DMS114 treated with DMSO at 0.1 percent for 48 hours (cell line): ENCODE results near the gene WDR77.

Experiments
- DNase-seq: peaks from one replicate; lab custom pipeline; 2025; ENCODE audit not compliant: unreplicated experiment; lab: John Stamatoyannopoulos, UW

The WDR77 gene

GRCh38 chr1:111448918-111449702 is at the start of gene WDR77, which contains the start of gene ATP5PB:
Gene WDR77, minus strand, starts transcription at chr1:111449256. Its CDS starts 87 bp downstream, at chr1:111449169.
Gene ATP5PB, plus strand, starts transcription at chr1:111449464. Its CDS starts 78 bp downstream, at chr1:111449542.
- peak; percentile 99 for DNase-seq

- no peak for DNase-seq
These were observed 48.5 kb upstream of the WDR77 start for GRCh38 chr1:111497592-111497991.

DNA sequence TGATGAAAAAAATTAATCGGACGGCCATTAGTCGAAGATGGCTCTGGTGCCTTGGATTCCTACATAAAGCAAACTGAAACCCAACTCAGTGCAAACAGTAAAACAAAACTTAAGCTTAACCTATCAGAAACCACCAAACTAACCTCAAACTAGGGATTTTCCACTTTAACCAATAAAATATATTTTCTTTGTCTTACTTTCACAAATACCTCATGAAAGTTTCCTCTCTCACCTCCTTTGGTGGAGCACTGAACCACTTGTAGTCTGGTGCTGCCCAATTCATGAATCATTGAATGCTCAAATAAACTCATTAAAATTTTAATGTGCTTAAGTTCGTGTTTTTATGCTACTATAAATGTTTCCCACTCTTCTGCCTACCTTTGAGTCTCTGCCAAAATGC is 47.3 kb upstream of the WDR77 start:
- no peak for DNase-seq

GRCh38 chr1:111491070-111491469 is 42.0 kb upstream of the WDR77 start:
- DNase-seq, result no peak

DNA sequence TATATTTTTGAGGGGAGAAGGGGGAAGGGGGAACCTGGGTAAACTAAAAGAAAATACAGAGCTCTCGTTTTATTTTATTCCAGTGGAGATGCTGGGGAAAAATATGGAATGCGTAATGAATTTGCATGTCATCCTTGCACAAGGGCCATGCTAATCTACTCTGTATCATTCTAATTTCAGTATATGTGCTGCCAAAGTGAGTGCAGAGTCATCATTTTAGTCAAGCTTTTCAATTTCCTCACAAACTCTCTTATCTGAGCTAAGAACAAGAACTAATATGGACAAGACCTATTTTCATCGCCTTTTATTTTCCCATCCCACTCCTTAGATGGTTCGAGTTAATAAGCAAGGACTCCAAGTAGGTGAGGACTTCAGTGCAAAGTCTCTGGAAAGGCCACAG is 41.2 kb upstream of the WDR77 start:
- no peak for DNase-seq

DNA sequence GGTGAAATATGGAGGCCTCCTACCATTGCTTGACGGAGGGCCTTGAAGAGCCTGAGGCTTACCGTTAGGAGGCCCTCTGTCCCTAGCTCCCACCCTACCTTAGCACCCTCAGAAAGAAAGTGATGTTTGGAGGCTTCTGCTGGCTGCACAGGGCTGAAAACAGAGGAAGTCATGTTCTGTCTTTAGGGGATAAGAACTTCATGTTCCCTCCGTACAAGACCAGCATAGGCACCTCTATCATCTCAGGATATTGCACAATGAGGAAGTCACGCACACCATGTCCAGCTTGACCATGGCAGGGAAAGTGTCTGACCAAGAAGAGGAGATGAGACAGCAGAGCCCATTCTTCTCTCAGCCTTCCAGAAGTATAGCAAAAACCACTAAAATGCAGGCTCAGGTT is 40.5 kb upstream of the WDR77 start:
- no peak for DNase-seq

DNA sequence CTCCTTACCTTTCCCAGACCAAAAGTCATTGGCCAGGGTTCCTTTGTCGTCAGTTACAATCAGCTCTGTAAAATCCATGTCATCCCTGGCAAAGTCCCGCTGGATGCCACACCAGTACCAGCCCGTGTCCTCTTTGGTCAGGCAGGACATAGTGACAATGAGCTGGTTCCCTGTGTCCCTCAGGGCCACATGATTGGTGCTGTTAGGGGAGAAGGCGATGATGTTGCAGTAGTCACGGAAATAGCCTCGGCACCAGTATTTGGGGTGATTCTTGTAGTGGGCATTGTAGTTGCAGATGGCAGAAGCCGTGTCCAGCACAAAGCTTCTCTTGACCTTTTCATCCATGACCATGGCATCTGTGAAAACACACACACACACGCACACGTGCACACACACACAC is 39.6 kb upstream of the WDR77 start:
- no peak for DNase-seq

DNA sequence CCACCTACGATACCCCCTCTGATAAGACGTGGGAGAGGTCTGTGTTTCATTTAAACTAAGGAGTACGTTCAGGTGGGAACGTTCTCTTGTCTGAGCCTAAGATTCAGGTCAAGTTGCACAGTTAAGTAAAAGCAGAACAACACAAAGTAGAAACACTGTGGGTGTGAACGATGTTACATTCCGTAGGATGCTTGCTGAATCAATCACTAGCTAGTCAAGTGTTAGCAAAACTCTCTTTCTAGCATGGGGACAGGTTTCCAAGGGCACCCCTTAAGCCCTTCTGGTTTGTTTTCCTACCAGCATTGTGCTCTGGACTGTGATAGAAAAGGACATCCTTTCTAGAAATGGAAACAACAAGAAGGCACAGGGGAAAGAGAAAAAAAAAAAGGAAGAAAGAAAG is 38.1 kb upstream of the WDR77 start:
- no peak for DNase-seq

DNA sequence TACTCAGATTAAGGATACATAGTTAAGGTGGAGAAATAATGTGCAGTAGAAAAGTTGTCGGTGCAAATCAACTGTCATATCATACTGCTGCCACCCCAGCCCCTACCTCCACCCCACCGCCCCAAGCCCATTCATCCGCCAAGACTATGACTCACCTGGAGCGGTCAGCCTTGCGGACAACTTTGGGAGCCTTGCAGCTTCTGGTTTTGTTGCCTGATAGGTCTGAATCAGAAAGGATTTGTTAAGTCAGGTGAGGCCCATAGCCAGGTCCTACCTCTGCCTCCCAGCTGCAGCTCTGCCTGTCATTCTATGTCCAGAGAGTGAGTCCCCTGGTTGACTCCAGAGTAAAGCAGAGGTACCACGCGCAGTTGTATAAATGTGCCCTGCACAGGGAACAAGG is 37.4 kb upstream of the WDR77 start:
- no peak for DNase-seq

DNA sequence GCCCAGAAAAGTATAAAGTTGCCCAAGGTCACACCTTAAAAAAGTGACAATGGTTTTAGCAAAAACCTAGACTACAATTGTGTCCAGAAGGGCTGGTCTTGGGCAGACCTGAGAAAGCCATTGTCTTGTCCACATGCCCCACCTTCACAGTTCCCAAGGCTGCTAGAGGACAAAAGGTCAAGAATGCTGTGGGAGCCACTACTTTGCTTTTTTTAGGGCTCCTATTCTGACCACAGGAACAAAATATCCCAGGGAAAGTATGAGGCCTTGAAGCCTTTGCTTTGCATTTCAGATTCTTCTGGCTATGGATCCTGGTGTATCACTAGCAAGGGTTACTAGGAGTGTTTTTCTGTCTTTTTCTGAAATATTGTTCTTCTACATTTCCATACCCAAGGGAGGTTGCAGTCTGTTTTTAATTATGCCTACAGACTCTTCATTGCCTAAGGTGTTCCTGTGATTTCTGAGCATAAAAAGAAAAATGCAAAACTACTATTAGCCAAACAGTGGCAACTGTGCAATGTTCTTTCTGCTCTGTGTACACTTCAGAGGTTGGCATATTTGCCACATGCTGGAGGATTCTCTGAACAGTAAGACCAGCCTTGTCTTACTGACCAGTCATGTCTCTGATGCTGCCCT is 35.5 kb upstream of the WDR77 start:
- no peak for DNase-seq

- DNase-seq, result no peak
These were observed 34.8 kb upstream of the WDR77 start for GRCh38 chr1:111483876-111484275.

DNA sequence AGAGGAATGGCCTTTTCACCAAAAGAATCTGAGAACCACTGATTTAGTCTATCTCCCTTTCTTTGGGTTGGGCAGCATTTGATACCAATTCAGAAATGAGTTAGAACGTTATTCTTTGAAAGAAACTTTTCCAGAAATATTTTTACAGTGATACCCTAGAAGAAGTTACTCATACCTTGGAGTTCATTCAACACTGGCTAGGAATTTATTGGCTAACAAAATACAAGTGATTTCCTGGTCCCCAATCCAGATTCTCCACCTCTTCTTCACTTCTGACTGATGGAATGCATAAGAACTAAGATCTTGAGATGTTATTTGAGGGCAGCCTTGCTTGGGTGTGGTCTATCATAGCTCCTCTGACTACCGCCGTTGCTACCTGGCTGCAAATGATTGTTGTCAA is 34.1 kb upstream of the WDR77 start:
- DNase-seq, result no peak

- DNase-seq, result peak; percentile 44
These were observed 32.5 kb upstream of the WDR77 start for GRCh38 chr1:111481387-111482221.

DNA sequence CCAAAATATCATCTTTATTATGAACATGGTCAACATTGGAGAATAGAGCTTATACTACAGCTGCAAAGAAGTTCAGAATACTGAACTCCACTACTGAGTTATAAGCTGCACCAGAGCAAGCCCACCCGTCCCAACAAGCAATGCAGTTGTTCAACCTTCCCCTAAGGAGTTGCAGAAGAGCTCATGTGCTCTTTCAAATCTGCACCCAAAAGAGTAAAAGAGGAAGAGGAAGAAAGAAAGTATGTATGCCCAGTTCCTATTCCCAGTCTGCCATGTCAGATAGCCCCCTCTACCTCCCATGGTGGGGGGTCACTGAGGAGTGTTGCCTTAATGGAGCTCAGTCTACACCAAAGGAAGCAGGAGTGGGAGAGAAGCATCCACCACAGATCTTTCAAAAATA is 31.6 kb upstream of the WDR77 start:
- DNase-seq, result no peak

- no peak for DNase-seq
These were observed 27.8 kb upstream of the WDR77 start for GRCh38 chr1:111476761-111477309.

GRCh38 chr1:111476214-111476613 is 27.2 kb upstream of the WDR77 start:
- no peak for DNase-seq

- DNase-seq, result no peak
These were observed 26.6 kb upstream of the WDR77 start for GRCh38 chr1:111475701-111476100.

- DNase-seq, result no peak
These were observed 25.5 kb upstream of the WDR77 start for GRCh38 chr1:111474521-111474920.

- no peak for DNase-seq
These were observed 25.1 kb upstream of the WDR77 start for GRCh38 chr1:111474106-111474505.

GRCh38 chr1:111471538-111471937 is 22.5 kb upstream of the WDR77 start:
- no peak for DNase-seq

DNA sequence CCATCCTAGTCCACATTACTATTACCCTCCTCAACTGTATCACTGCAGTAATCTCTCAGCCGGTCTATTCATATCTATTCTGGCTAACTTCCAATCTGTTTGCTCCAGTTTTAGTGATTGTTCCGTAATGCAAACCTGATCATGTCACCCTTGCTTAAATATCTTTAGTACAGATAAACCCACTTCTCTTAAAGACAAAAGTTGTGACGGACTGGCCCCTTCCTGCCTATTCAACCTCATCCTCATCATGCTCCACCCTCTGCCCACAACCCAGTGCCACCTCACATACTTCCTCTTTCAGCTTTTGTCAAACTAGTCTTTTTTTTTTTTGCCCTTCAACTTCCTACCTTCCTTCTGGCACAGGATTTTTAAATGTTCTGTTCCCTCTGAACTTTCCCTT is 22.0 kb upstream of the WDR77 start:
- no peak for DNase-seq
